ENCODE measurements around the gene CYP4Z1.
"Not testable (repeated sequence)": the region's sequence is repeated elsewhere in the genome, so short reads cannot be mapped to it uniquely, and the experiment has no call there.

DNA sequence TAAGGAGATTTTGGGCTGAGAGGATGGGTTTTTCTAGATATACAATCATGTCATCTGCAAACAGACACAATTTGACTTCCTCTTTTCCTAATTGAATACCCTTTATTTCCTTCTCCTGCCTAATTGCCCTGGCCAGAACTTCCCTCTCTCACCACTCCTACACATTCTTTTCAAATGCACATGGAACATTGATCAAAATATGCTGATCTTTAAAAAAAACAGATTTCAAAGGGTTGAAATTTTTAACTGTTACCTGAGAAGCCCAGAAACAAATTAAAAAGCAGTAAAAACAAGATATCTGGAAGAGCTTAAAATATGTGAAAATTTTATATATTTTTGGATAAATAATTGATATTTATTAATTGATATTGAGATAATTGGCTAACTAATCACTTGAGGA, 57.8 kb downstream of the CYP4Z1 start:
- not testable (repeated sequence) for TF ChIP-seq PPARA (CRISPR knock-in tag; IDR thresholded peaks at IDR 0.05; ENCODE audit: borderline replicate concordance); SNAI2 (CRISPR knock-in tag; IDR thresholded peaks at IDR 0.05); ZNF8 (CRISPR knock-in tag; IDR thresholded peaks at IDR 0.05); TOX (CRISPR knock-in tag; IDR thresholded peaks at IDR 0.05; ENCODE audit: borderline replicate concordance); TCF4 (CRISPR knock-in tag; IDR thresholded peaks at IDR 0.05; ENCODE audit: borderline replicate concordance); ISL1 (CRISPR knock-in tag; IDR thresholded peaks at IDR 0.05); CSDC2 (CRISPR knock-in tag; IDR thresholded peaks at IDR 0.05); ESRRG (CRISPR knock-in tag; IDR thresholded peaks at IDR 0.05); ZFP30 (CRISPR knock-in tag; IDR thresholded peaks at IDR 0.05); OSR1 (CRISPR knock-in tag; IDR thresholded peaks at IDR 0.05); GLIS3 (CRISPR knock-in tag; IDR thresholded peaks at IDR 0.05)
- TF ChIP-seq, protein P1, sequence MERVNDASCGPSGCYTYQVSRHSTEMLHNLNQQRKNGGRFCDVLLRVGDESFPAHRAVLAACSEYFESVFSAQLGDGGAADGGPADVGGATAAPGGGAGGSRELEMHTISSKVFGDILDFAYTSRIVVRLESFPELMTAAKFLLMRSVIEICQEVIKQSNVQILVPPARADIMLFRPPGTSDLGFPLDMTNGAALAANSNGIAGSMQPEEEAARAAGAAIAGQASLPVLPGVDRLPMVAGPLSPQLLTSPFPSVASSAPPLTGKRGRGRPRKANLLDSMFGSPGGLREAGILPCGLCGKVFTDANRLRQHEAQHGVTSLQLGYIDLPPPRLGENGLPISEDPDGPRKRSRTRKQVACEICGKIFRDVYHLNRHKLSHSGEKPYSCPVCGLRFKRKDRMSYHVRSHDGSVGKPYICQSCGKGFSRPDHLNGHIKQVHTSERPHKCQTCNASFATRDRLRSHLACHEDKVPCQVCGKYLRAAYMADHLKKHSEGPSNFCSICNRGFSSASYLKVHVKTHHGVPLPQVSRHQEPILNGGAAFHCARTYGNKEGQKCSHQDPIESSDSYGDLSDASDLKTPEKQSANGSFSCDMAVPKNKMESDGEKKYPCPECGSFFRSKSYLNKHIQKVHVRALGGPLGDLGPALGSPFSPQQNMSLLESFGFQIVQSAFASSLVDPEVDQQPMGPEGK (CRISPR knock-in tag; IDR thresholded peaks at IDR 0.05; ENCODE audit: borderline replicate concordance), result not testable (repeated sequence)
- TF ChIP-seq, protein P2, sequence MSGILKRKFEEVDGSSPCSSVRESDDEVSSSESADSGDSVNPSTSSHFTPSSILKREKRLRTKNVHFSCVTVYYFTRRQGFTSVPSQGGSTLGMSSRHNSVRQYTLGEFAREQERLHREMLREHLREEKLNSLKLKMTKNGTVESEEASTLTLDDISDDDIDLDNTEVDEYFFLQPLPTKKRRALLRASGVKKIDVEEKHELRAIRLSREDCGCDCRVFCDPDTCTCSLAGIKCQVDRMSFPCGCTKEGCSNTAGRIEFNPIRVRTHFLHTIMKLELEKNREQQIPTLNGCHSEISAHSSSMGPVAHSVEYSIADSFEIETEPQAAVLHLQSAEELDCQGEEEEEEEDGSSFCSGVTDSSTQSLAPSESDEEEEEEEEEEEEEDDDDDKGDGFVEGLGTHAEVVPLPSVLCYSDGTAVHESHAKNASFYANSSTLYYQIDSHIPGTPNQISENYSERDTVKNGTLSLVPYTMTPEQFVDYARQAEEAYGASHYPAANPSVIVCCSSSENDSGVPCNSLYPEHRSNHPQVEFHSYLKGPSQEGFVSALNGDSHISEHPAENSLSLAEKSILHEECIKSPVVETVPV (CRISPR knock-in tag; IDR thresholded peaks at IDR 0.05), result not testable (repeated sequence)
